WERI-Rb-1 (cell line): Measurements from ENCODE around the gene MAP4K4.

Experiments
- DNase-seq: peaks from one replicate; pipeline ENCODE4 v3.0.0-alpha.2; 2020
- H3K27ac ChIP-seq: fragments of 250-450 bp; sonication (Bioruptor Pico); 2 replicates; pipeline ENCODE4 v1.5.1; 2020; ENCODE audit warnings: mild to moderate bottlenecking, moderate library complexity
- H3K27me3 ChIP-seq: fragments of 250-450 bp; sonication (Bioruptor Pico); 2 replicates; pipeline ENCODE4 v1.5.1; 2021; ENCODE audit warnings: mild to moderate bottlenecking, low read depth, moderate library complexity; ENCODE audit not compliant: insufficient read depth, severe bottlenecking
- H3K36me3 ChIP-seq: fragments of 250-450 bp; sonication (Bioruptor Pico); 2 replicates; pipeline ENCODE4 v1.5.1; 2020; ENCODE audit warnings: mild to moderate bottlenecking, moderate library complexity
- H3K4me3 ChIP-seq: 2 replicates; pipeline ENCODE4 v1.5.1; 2011; ENCODE audit warnings: low read depth, mild to moderate bottlenecking, control low read depth, low read length
- H3K9me3 ChIP-seq: fragments of 250-450 bp; sonication (Bioruptor Pico); 2 replicates; pipeline ENCODE4 v1.5.1; 2021; ENCODE audit warnings: mild to moderate bottlenecking, moderate library complexity; ENCODE audit not compliant: severe bottlenecking
- TF ChIP-seq, protein P1 (sequence below): IDR thresholded peaks from 2 replicates; pipeline ENCODE4 v1.5.1; 2011; ENCODE audit warnings: low read depth, mild to moderate bottlenecking, control low read depth, inconsistent platforms, low read length

MAP4K4 gene

GRCh38 chr2:101900375-101900774 is 202.9 kb downstream of the MAP4K4 start:
- H3K27ac ChIP-seq, result no peak overlapping the region
- H3K9me3 ChIP-seq, result peaks cover 4% of the 10 kb centered on the region
- TF ChIP-seq, protein P1, sequence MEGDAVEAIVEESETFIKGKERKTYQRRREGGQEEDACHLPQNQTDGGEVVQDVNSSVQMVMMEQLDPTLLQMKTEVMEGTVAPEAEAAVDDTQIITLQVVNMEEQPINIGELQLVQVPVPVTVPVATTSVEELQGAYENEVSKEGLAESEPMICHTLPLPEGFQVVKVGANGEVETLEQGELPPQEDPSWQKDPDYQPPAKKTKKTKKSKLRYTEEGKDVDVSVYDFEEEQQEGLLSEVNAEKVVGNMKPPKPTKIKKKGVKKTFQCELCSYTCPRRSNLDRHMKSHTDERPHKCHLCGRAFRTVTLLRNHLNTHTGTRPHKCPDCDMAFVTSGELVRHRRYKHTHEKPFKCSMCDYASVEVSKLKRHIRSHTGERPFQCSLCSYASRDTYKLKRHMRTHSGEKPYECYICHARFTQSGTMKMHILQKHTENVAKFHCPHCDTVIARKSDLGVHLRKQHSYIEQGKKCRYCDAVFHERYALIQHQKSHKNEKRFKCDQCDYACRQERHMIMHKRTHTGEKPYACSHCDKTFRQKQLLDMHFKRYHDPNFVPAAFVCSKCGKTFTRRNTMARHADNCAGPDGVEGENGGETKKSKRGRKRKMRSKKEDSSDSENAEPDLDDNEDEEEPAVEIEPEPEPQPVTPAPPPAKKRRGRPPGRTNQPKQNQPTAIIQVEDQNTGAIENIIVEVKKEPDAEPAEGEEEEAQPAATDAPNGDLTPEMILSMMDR, result no peak
- DNase-seq, result no peak
- no peak overlapping the region for H3K4me3 ChIP-seq
- no peaks in the 10 kb centered on the region for H3K36me3 ChIP-seq
- H3K27me3 ChIP-seq, result peaks cover under 1% of the 10 kb centered on the region

DNA sequence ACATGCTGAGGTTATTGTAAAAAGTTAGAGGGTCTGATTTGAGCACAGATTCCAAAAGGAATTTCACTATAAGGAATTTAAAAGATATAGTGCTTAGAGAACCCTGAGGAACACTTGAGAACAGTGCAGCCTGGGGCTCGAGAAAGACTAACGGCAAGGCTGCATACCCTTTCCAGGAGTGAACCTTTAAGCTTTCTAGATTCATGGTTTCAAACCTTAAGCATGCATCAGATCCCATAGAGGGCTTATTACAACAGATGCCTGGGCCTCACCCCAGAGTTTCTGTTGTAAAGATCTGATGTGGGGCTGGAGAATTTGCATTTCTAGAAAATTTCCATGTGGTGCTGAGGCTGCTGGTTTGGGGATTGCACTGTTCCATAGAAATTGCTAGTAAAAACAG is 203.7 kb downstream of the MAP4K4 start:
- TF ChIP-seq, protein P1, result no peak

DNA sequence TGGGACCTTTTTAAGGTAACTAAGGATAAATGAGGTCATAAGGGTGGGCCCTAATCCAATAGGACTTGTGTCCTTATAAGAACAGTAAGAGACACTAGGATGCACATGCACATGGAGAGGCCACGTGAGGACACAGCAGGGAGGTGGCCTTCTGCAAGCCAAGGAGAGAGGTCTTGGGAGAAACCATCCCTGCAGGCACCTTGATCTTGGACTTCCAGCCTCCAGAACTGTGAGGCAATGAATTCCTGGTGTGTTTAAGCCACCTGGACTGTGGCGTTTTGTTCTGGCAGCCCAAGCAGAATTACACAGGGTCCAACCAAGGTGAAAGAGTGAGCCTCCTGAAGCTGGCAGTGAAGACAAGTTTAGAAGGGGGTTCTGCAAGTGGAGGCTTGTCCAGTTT is 204.7 kb downstream of the MAP4K4 start:
- H3K9me3 ChIP-seq, result peaks cover 4% of the 10 kb centered on the region
- DNase-seq, result no peak
- TF ChIP-seq, protein P1, result no peak
- no peaks in the 10 kb centered on the region for H3K36me3 ChIP-seq
- H3K27me3 ChIP-seq, result peaks cover 9% of the 10 kb centered on the region
- no peak overlapping the region for H3K27ac ChIP-seq
- no peak overlapping the region for H3K4me3 ChIP-seq

More for the DNA sequence above, 203.7 kb downstream of the MAP4K4 start:
- Histone ChIP-seq H3K4me3 (no peak overlapping the region), H3K36me3 (no peaks in the 10 kb centered on the region), H3K27ac (no peak overlapping the region), H3K27me3 (peaks cover 6% of the 10 kb centered on the region), H3K9me3 (peaks cover 4% of the 10 kb centered on the region)
- no peak for DNase-seq

GRCh38 chr2:101904916-101905315 is 207.4 kb downstream of the MAP4K4 start:
- H3K27me3 ChIP-seq, result peaks cover 29% of the 10 kb centered on the region
- peaks cover 4% of the 10 kb centered on the region for H3K9me3 ChIP-seq
- no peak for DNase-seq
- TF ChIP-seq, protein P1, result no peak
- no peak overlapping the region for H3K27ac ChIP-seq
- H3K36me3 ChIP-seq, result no peaks in the 10 kb centered on the region
- H3K4me3 ChIP-seq, result no peak overlapping the region

- Histone ChIP-seq H3K36me3 (no peaks in the 10 kb centered on the region), H3K9me3 (peaks cover 6% of the 10 kb centered on the region), H3K4me3 (no peak overlapping the region), H3K27ac (no peak overlapping the region), H3K27me3 (peaks cover 37% of the 10 kb centered on the region)
- TF ChIP-seq, protein P1, result no peak
- no peak for DNase-seq
These were observed 208.3 kb downstream of the MAP4K4 start for GRCh38 chr2:101905746-101906336.

DNA sequence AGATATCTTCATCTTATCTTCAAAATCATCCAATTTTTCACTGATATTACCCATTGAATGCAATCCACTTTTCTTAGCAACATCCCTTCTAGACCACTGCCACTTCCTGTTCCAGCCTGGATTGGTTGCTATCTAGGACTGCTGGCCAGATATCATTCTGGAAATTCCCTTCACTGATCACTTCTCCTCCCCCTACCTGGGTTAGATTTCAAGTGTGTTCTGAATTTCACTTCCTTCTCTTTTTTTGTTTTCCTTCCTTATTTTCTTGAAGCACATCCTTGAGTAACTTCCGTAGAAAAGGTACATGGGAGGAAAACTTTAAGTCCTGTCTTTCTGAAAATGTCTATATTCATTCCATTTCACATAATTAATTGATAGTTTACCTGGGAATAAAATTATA is 212.3 kb downstream of the MAP4K4 start:
- TF ChIP-seq, protein P1, result no peak
- Histone ChIP-seq H3K36me3 (no peaks in the 10 kb centered on the region), H3K4me3 (no peak overlapping the region), H3K9me3 (peaks cover 3% of the 10 kb centered on the region), H3K27me3 (peaks cover 67% of the 10 kb centered on the region), H3K27ac (no peak overlapping the region)
- DNase-seq, result no peak
